SK-N-SH treated with all-trans-retinoic acid at 6 μM for 48 hours (cell line): ENCODE measurements around the gene OPHN1.

Experiments used
- ARNTL ChIP-seq: fragments of 450-650 bp; formaldehyde crosslinking; IDR thresholded peaks from 2 replicates; pipeline ENCODE4 v1.5.0; 2020; ENCODE audit warnings: low read depth, mild to moderate bottlenecking, moderate library complexity, borderline replicate concordance
- RARB ChIP-seq: fragments of 250-450 bp; sonication (Bioruptor Pico); IDR thresholded peaks from 2 replicates; pipeline ENCODE4 v1.8.0; 2021; ENCODE audit warnings: mild to moderate bottlenecking, moderate library complexity
- ZFP3 ChIP-seq: fragments of 250-450 bp; sonication (Bioruptor Pico); IDR thresholded peaks from 2 replicates; pipeline ENCODE4 v1.5.0; 2020; ENCODE audit warnings: mild to moderate bottlenecking, moderate library complexity
- ZFP30 ChIP-seq: fragments of 450-650 bp; formaldehyde crosslinking; IDR thresholded peaks from 2 replicates; pipeline ENCODE4 v1.5.0; 2022; ENCODE audit warnings: mild to moderate bottlenecking, moderate library complexity
- TF ChIP-seq, protein P1 (sequence below): fragments of 250-450 bp; sonication (Bioruptor Pico); IDR thresholded peaks from 2 replicates; pipeline ENCODE4 v1.8.0; 2020; ENCODE audit warnings: mild to moderate bottlenecking, moderate library complexity, borderline replicate concordance
- TF ChIP-seq, protein P2 (sequence below): fragments of 250-450 bp; sonication (Bioruptor Pico); IDR thresholded peaks from 2 replicates; pipeline ENCODE4 v1.5.1; 2020; ENCODE audit warnings: low read depth, mild to moderate bottlenecking, moderate library complexity

DNA sequence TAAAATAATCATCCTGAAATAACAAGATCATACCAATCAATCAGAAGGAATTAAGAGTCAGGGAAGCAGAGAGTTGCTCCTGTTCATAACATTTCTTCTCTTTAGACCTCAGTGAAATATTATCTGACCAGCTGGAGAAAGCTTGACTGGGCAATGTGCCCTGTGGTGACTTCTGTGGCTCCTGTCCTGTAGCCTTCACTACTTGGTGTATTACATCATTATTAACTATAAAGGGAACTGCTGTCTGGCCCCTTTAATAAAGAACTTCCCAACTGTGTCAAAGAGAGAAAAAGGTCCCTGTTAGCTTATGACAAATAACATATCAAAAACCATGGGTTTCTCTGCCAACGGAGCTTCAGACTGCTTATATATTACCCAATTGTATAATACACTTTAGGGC is 18.0 kb downstream of the OPHN1 start:
- no peak for TF ChIP-seq ZFP3
- TF ChIP-seq ARNTL (CRISPR knock-in tag): no peak
- TF ChIP-seq, protein P1, sequence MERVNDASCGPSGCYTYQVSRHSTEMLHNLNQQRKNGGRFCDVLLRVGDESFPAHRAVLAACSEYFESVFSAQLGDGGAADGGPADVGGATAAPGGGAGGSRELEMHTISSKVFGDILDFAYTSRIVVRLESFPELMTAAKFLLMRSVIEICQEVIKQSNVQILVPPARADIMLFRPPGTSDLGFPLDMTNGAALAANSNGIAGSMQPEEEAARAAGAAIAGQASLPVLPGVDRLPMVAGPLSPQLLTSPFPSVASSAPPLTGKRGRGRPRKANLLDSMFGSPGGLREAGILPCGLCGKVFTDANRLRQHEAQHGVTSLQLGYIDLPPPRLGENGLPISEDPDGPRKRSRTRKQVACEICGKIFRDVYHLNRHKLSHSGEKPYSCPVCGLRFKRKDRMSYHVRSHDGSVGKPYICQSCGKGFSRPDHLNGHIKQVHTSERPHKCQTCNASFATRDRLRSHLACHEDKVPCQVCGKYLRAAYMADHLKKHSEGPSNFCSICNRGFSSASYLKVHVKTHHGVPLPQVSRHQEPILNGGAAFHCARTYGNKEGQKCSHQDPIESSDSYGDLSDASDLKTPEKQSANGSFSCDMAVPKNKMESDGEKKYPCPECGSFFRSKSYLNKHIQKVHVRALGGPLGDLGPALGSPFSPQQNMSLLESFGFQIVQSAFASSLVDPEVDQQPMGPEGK (CRISPR knock-in tag): no peak
- TF ChIP-seq, protein P2, sequence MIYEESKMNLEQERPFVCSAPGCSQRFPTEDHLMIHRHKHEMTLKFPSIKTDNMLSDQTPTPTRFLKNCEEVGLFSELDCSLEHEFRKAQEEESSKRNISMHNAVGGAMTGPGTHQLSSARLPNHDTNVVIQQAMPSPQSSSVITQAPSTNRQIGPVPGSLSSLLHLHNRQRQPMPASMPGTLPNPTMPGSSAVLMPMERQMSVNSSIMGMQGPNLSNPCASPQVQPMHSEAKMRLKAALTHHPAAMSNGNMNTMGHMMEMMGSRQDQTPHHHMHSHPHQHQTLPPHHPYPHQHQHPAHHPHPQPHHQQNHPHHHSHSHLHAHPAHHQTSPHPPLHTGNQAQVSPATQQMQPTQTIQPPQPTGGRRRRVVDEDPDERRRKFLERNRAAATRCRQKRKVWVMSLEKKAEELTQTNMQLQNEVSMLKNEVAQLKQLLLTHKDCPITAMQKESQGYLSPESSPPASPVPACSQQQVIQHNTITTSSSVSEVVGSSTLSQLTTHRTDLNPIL (CRISPR knock-in tag): no peak
- no peak for TF ChIP-seq RARB (CRISPR knock-in tag)
- no peak for TF ChIP-seq ZFP30 (CRISPR knock-in tag)
